ENCODE data around the gene SMIM36.

Gene SMIM36

GRCh38 chr17:55410722-55411462 is 100.4 kb downstream of the SMIM36 start:
- ATAC-seq = peak; percentile 68

DNA sequence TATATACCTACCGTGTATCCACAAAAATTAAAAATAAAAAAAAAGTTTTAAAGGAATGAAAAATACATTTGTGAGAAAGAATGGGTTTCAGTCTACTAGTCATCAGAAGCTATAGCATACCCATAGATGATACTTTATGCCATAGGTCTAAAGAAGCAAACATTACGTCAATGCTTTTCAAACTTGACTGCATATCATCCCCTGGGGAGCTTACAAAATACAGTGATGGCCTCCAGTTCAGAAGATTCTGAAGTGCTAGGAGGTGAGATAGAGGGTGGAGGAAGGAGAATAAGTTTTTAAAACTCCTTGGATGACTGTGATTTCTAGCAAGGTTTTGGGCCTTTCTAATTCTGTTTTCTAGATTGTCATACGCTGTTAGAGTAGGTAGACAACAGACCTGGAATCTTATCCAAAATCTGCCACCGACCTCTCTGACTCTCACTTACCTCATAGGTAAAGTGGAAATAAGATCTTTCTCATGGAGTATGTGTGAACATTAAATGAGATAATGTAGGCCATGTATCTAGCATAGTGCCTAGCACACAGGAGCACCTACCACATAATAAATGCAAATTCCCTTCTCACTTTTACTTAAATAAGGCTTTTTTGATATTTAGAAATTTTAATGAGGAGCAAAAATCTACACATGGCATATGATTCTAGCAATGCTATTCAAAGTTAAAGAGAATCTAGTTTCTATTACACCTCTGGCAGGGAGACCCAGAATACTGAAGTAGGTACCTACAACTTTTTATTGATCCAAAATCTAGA is 102.0 kb downstream of the SMIM36 start:
- TF ChIP-seq ARNTL (CRISPR knock-in tag; IDR thresholded peaks at IDR 0.05; ENCODE audit: borderline replicate concordance, low read depth) = no peak
- TF ChIP-seq PPARA (CRISPR knock-in tag; IDR thresholded peaks at IDR 0.05; ENCODE audit: borderline replicate concordance) = no peak
- no peak for TF ChIP-seq CSRNP3 (CRISPR knock-in tag; IDR thresholded peaks at IDR 0.05)
- TF ChIP-seq, protein P1, sequence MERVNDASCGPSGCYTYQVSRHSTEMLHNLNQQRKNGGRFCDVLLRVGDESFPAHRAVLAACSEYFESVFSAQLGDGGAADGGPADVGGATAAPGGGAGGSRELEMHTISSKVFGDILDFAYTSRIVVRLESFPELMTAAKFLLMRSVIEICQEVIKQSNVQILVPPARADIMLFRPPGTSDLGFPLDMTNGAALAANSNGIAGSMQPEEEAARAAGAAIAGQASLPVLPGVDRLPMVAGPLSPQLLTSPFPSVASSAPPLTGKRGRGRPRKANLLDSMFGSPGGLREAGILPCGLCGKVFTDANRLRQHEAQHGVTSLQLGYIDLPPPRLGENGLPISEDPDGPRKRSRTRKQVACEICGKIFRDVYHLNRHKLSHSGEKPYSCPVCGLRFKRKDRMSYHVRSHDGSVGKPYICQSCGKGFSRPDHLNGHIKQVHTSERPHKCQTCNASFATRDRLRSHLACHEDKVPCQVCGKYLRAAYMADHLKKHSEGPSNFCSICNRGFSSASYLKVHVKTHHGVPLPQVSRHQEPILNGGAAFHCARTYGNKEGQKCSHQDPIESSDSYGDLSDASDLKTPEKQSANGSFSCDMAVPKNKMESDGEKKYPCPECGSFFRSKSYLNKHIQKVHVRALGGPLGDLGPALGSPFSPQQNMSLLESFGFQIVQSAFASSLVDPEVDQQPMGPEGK (CRISPR knock-in tag; IDR thresholded peaks at IDR 0.05; ENCODE audit: borderline replicate concordance) = no peak
- no peak for ATAC-seq

More at GRCh38 chr17:55410722-55411462, 100.4 kb downstream of the SMIM36 start:
- TF ChIP-seq BACH2 (CRISPR knock-in tag; IDR thresholded peaks at IDR 0.05; ENCODE audit: borderline replicate concordance) (0 out of 2 replicates have a peak, but pooled peaks have one; percentile 8), POU6F1 (CRISPR knock-in tag; IDR thresholded peaks at IDR 0.05; ENCODE audit: borderline replicate concordance, low read depth) (no peak), ZNF70 (CRISPR knock-in tag; IDR thresholded peaks at IDR 0.05) (no peak), TOX (CRISPR knock-in tag; IDR thresholded peaks at IDR 0.05; ENCODE audit: borderline replicate concordance) (no peak), SNAI2 (CRISPR knock-in tag; IDR thresholded peaks at IDR 0.05) (no peak), ISL1 (CRISPR knock-in tag; IDR thresholded peaks at IDR 0.05) (no peak), GLIS3 (CRISPR knock-in tag; IDR thresholded peaks at IDR 0.05) (no peak)
- TF ChIP-seq, protein P2, sequence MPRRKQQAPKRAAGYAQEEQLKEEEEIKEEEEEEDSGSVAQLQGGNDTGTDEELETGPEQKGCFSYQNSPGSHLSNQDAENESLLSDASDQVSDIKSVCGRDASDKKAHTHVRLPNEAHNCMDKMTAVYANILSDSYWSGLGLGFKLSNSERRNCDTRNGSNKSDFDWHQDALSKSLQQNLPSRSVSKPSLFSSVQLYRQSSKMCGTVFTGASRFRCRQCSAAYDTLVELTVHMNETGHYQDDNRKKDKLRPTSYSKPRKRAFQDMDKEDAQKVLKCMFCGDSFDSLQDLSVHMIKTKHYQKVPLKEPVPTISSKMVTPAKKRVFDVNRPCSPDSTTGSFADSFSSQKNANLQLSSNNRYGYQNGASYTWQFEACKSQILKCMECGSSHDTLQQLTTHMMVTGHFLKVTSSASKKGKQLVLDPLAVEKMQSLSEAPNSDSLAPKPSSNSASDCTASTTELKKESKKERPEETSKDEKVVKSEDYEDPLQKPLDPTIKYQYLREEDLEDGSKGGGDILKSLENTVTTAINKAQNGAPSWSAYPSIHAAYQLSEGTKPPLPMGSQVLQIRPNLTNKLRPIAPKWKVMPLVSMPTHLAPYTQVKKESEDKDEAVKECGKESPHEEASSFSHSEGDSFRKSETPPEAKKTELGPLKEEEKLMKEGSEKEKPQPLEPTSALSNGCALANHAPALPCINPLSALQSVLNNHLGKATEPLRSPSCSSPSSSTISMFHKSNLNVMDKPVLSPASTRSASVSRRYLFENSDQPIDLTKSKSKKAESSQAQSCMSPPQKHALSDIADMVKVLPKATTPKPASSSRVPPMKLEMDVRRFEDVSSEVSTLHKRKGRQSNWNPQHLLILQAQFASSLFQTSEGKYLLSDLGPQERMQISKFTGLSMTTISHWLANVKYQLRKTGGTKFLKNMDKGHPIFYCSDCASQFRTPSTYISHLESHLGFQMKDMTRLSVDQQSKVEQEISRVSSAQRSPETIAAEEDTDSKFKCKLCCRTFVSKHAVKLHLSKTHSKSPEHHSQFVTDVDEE (CRISPR knock-in tag; IDR thresholded peaks at IDR 0.05) = no peak

DNA sequence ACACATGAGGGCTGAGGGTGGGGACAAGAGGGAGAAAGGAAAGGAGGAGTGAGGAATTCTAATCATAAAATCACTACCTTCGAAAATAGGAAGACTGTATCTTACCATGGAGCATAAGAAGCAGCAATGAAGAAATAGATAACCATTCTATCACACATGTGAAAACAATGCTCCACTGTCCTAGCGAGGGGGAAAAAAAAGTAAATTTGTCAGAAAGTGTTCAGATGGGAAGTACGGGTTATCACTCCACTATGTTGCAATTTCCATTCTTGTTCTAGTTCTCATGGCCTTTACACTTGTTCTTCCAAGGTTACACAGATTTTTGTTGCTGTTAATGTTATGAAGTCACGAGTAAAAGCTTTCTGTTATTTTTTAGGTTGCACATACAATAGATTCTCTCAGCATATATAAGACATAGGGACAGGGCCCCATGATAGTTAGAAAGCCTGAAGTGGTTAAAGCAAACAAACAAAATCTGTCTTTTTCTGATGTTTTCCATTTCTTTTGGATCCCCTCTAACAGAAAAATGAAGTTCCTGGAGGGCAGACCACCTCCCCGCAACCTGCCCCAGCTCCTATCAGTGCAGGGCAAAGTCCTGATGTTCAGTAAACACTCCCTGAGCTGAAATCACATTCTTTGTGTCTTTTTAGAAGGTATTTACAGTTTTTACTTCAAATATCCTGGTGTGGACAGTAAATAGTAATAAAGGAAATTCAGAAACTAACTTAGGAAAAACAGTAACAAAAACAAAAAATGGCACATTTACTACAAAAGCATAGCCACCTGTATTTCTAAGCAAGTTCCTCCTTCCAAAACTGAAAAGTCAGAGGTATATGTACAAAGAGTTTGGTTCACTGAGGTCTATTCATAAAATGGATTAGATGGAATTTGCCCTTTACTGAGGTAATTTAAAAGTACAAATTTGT is 103.3 kb downstream of the SMIM36 start:
- no peak for ATAC-seq
- TF ChIP-seq ZNF8 (CRISPR knock-in tag; IDR thresholded peaks at IDR 0.05) (no peak), SNAI2 (CRISPR knock-in tag; IDR thresholded peaks at IDR 0.05) (no peak), CSDC2 (CRISPR knock-in tag; IDR thresholded peaks at IDR 0.05) (no peak), ESRRG (CRISPR knock-in tag; IDR thresholded peaks at IDR 0.05) (no peak), OSR1 (CRISPR knock-in tag; IDR thresholded peaks at IDR 0.05) (no peak), ZNF70 (CRISPR knock-in tag; IDR thresholded peaks at IDR 0.05) (no peak), ISL1 (CRISPR knock-in tag; IDR thresholded peaks at IDR 0.05) (no peak)
- TF ChIP-seq, protein P1 (CRISPR knock-in tag; IDR thresholded peaks at IDR 0.05; ENCODE audit: borderline replicate concordance) = no peak
